HG02840 (cell line): Measurements from ENCODE around the gene DCDC2.
"Not testable (repeated sequence)": the region's sequence is repeated elsewhere in the genome, so short reads cannot be mapped to it uniquely, and the experiment has no call there.

Experiments used
- ATAC-seq: cut with Tn5 transposase; IDR thresholded peaks from one replicate; pipeline ENCODE4 v1.9.1; 2021; ENCODE audit warnings: mild to moderate bottlenecking, moderate library complexity, moderate number of reproducible peaks; ENCODE audit not compliant: unreplicated experiment, low FRiP score

Gene DCDC2

GRCh38 chr6:24228681-24229255, 129.1 kb downstream of the DCDC2 start:
- ATAC-seq = no peak

DNA sequence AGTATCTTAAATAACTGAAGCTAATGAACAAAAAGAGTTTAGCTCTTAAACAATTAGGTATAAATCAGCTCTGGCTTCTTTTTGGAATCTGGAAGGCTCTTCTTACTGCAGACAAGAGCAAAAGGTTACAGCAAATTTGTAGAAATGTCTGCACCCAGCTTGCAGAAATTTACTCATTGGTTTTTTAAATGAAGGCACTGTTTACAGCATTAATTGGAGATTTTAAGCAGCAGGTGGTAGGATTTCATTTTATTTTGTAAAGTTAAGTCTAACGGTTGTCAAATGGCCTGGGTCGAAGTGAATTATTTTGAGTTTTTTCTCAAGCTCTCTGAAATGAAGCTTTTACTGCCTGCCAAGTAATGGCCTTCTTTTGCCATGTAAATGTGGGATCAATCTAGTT, 129.7 kb downstream of the DCDC2 start:
- ATAC-seq = no peak

DNA sequence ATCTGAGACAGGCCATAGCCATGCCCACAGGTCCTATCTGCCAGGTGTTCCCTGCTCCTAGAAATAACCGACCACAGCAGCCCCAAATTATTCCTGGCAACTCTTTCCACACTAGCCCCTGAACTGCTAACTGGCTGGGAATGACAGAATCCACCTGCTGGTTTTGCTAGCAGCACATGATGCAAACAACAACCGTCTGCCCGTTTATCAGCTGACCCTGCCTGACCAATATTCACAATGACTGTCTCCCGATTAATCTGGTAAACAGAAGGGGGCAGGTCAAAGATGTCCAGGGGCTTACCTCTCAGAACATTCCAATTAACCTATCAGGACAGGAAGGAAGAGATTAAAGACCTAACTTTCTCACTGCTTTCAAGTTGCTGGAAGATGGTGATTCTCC, 130.3 kb downstream of the DCDC2 start:
- no peak for ATAC-seq

- no peak for ATAC-seq
Observed at GRCh38 chr6:24226541-24226940, 131.3 kb downstream of the DCDC2 start.

- no peak for ATAC-seq
Observed at GRCh38 chr6:24225838-24226237, 132.0 kb downstream of the DCDC2 start.

DNA sequence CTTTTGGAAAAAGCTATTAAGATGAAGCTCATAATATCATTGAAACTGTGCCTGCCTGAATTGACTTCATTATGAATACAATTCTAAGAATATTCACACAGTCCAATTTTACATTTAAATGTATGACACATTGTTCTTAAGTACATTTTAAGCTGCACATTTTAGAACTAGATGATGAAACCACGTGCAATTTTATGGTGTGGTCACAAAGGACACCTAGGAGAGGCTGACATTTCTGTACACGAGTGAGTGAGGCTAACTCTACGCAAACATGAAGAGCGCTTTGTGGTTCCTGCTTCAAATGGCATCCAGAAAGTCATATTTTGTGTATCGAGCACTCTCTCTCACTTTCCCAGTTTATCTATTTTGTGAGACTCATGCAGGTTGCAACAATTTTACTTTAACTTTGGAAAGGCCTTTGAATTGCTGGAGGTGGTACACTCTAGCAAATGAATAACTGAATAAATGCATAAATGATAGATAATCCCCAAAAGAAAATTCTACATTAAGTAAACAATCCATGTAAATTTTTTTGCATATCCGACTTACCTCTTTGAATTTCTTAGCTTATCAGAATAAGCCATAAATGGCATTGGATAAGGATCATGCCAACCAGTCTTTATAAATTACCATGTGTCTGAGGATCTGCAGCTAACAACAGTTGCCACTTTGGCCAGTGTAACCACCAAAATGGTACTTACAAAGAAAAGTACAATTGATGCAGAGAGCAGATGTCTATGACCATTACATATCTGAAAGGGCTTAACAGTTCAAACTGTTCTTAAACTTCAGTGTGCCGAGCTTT, 134.5 kb downstream of the DCDC2 start:
- ATAC-seq = no peak

GRCh38 chr6:24219670-24220069, 138.2 kb downstream of the DCDC2 start:
- no peak for ATAC-seq

DNA sequence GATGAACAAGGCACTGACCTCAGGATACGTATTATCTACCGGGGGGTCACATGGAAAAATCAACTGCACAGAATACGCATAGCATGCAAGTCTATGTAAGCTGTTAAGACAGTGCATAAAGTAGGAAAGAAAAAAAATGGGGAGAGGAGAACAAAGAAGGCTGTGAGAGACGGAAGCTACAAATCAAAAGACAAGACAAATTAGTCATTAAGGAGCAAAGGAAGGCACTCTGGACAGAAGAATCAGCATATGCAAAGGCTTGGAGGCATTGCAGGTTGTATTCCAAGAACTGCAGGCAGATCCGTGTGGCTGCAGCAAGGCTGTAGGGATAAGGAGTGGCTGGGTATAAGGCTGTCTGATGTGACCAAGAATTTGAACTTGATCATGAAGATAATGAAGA, 142.9 kb downstream of the DCDC2 start:
- ATAC-seq = no peak

- no peak for ATAC-seq
Observed at GRCh38 chr6:24207413-24207812, 150.4 kb downstream of the DCDC2 start.

DNA sequence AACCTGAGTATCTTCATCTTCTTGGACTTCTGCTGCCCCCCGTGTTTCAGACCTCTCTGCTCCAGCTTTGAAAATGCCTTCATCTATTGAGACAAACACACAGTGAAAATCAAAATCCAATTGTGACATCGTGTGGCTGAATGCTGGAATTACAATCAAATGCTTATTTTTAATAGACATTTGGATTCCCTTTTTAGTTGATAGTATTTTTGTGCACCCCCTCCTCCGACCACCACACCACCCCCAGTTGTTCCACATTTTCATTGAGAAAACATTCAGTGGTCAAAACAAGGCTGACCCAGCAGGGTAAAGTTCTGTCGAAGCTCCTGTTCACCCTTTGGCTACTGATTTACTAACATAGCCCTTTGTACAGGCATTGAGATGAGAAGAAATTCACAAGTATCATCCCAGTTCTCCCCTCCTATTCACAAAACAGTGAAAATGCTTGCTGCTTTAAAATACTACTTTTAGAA, 152.8 kb downstream of the DCDC2 start:
- ATAC-seq = no peak

GRCh38 chr6:24204113-24204512, 153.7 kb downstream of the DCDC2 start:
- ATAC-seq = not testable (repeated sequence)

GRCh38 chr6:24197892-24198291, 160.0 kb downstream of the DCDC2 start:
- ATAC-seq = no peak

GRCh38 chr6:24195836-24196597, 161.8 kb downstream of the DCDC2 start:
- no peak for ATAC-seq

GRCh38 chr6:24194978-24195700, 162.7 kb downstream of the DCDC2 start:
- no peak for ATAC-seq

DNA sequence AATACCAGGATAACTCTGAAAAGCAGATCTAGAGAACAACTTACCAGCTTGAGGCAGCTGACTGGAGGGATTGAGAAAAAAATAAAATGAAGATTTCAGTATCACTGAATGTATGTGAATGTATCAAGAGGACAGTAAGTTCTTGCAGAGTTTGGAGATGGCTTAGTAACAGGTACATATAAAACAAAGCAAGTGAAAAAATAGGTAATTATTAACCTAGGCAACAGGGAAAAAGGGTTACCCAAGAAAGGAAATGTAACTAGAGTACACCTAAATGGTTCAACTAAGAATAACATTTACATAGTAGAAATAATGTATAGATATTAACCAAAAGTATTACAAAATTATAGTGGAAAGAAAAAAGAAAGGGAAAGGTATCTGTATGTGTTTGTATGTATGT, 164.5 kb downstream of the DCDC2 start:
- ATAC-seq = no peak

DNA sequence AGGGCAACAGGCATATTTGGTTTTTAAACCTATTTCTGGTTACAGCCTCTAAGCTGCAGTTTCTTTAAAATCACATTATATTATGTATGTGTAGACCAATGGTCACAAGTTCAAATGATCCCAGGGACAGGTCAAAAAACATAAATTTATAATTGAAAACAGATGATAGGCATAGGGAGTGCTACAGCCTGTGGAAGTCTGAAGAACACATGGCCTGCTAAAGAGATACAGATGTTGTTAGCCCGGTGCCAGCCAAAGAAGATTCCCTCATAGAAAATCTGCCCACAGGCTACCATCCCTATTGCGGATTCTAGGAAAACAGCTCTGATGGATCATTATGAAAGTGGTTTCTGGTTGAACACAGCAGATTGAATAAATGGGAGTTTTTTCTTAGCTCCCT, 166.5 kb downstream of the DCDC2 start:
- ATAC-seq = no peak

DNA sequence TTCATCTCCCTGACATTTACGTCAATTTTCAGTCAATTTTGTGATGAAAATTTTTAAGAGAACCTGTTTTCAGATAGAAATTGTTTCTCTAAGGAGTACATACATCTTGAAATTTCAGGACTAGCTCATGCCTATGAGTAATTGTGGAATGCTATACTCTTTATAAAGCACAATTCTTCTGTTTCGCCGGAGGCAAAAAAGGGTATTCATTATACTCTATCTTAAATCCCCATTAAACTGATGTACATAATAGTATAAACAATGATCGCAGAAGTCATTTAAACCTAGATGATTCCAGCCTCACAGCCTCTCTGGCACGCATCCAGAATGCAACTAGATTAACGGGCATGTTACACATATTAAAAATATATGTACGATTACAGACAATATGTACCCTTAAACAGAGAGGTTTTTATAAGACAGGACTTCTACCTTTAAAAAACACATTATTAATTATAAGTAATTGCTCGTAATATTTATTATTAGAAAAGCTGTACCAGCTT, 169.2 kb downstream of the DCDC2 start:
- ATAC-seq = no peak

GRCh38 chr6:24187965-24188577, 169.8 kb downstream of the DCDC2 start:
- no peak for ATAC-seq

GRCh38 chr6:24186349-24186748, 171.5 kb downstream of the DCDC2 start:
- ATAC-seq = no peak

DNA sequence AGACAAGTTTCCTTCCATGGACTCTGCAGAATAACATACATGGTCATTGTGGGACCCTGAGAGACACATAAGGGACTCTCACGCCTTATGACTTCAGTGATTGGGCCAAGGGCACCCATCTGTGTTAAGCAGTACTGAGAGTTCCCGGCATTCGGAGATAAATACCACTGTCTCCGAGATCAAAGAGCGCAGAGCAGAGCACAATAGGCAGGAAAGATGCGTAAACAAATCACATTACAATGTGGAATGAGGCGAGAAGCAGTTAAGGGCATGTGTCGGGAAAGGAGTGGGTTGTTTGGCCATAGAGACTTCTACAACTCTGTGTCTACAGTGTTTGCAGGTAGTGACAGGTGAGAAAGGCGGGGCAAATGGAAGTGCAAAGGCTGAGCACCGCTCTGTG, 174.3 kb downstream of the DCDC2 start:
- no peak for ATAC-seq
